Measurements from ENCODE around the gene ATP6V1G3.
A peak's percentile ranks its signal among the peaks of the same experiment; 100 is the strongest.
"Not testable (repeated sequence)": the region's sequence is repeated elsewhere in the genome, so short reads cannot be mapped to it uniquely, and the experiment has no call there.

The ATP6V1G3 gene

GRCh38 chr1:198541737-198542136 is 1.3 kb upstream of the ATP6V1G3 start:
- no peak for DNase-seq

- no peak for DNase-seq
These were observed 1.7 kb downstream of the ATP6V1G3 start for GRCh38 chr1:198538579-198539364.

GRCh38 chr1:198535631-198536030 is 4.8 kb downstream of the ATP6V1G3 start:
- DNase-seq = no peak

GRCh38 chr1:198534548-198535418 is 5.7 kb downstream of the ATP6V1G3 start:
- DNase-seq = no peak

GRCh38 chr1:198531891-198532290 is 8.6 kb downstream of the ATP6V1G3 start:
- DNase-seq = no peak

- DNase-seq = no peak
These were observed 9.5 kb downstream of the ATP6V1G3 start for GRCh38 chr1:198530953-198531352.

GRCh38 chr1:198529414-198529813 is 11.1 kb downstream of the ATP6V1G3 start:
- DNase-seq = no peak

- no peak for DNase-seq
These were observed 12.1 kb downstream of the ATP6V1G3 start for GRCh38 chr1:198528364-198528763.

- no peak for DNase-seq
These were observed 15.9 kb downstream of the ATP6V1G3 start for GRCh38 chr1:198524556-198524955.

- not testable (repeated sequence) for DNase-seq
These were observed 16.4 kb downstream of the ATP6V1G3 start for GRCh38 chr1:198524127-198524526.

GRCh38 chr1:198523182-198523950 is 17.1 kb downstream of the ATP6V1G3 start:
- no peak for DNase-seq

- DNase-seq = no peak
These were observed 19.8 kb downstream of the ATP6V1G3 start for GRCh38 chr1:198520524-198521254.

- DNase-seq = peak; percentile 35
These were observed 20.6 kb downstream of the ATP6V1G3 start for GRCh38 chr1:198519639-198520501.

- no peak for DNase-seq
These were observed 22.8 kb downstream of the ATP6V1G3 start for GRCh38 chr1:198517623-198518199.

GRCh38 chr1:198500096-198500495 is 40.4 kb downstream of the ATP6V1G3 start:
- DNase-seq = no peak

GRCh38 chr1:198499588-198499987 is 40.9 kb downstream of the ATP6V1G3 start:
- no peak for DNase-seq

GRCh38 chr1:198498881-198499280 is 41.6 kb downstream of the ATP6V1G3 start:
- no peak for DNase-seq

- DNase-seq = no peak
These were observed 42.4 kb downstream of the ATP6V1G3 start for GRCh38 chr1:198498103-198498385.

- no peak for DNase-seq
These were observed 43.0 kb downstream of the ATP6V1G3 start for GRCh38 chr1:198497326-198498102.
